HepG2 (cell line): ENCODE results near the gene ZNF75A. TPM values are rescaled to one million over a fixed set of nuclear protein-coding genes. Genes with fewer than 3 reads are reported as not detected.

Source experiments
- CBX2 ChIP-seq, 2 experiments: fragments of 200-600 bp in 1 of 2; sonication (generic); formaldehyde crosslinking in 1 of 2; IDR thresholded peaks; 2 replicates each; pipeline versions ENCODE4 v1.7.0 to v1.8.1; 2018 to 2022; ENCODE audit warnings: low read depth in 2 of 2, low read length in 1 of 2, mild to moderate bottlenecking in 1 of 2, missing genetic modification reagents in 1 of 2
- EZH2 ChIP-seq: conservative IDR thresholded peaks from 2 replicates; pipeline ENCODE4 v1.6.1; 2012; ENCODE audit warnings: mild to moderate bottlenecking, low read depth, low read length, moderate library complexity
- HCFC1 ChIP-seq: fragments of 150-350 bp; IDR thresholded peaks from 2 replicates; pipeline ENCODE4 v1.6.1; 2014; ENCODE audit warnings: low read depth, low read length
- HDAC1 ChIP-seq: sonication (generic); formaldehyde crosslinking; IDR thresholded peaks from 2 replicates; pipeline ENCODE4 v1.5.1; 2020; ENCODE audit warnings: mild to moderate bottlenecking, missing genetic modification reagents
- HDAC2 ChIP-seq: sonication (generic); formaldehyde crosslinking; IDR thresholded peaks from 2 replicates; pipeline ENCODE4 v1.4.0; 2020; ENCODE audit warnings: missing genetic modification reagents
- KDM2A ChIP-seq: sonication (generic); formaldehyde crosslinking; IDR thresholded peaks from 2 replicates; pipeline ENCODE4 v1.4.0; 2020; ENCODE audit warnings: low read depth, missing genetic modification reagents, borderline replicate concordance
- MAFF ChIP-seq: IDR thresholded peaks from 2 replicates; pipeline ENCODE4 v1.6.1; 2011; ENCODE audit warnings: low read depth, low read length, improper control_type of control experiment
- NFE2 ChIP-seq: sonication (generic); formaldehyde crosslinking; IDR thresholded peaks from 2 replicates; pipeline ENCODE4 v1.4.0; 2020; ENCODE audit warnings: missing genetic modification reagents
- STAG1 ChIP-seq: sonication (generic); formaldehyde crosslinking; IDR thresholded peaks from 2 replicates; pipeline ENCODE4 v1.4.0; 2020; ENCODE audit warnings: missing genetic modification reagents
- TAF1 ChIP-seq: sonication (generic); formaldehyde crosslinking; IDR thresholded peaks from 2 replicates; pipeline ENCODE4 v1.4.0; 2020; ENCODE audit warnings: missing genetic modification reagents
- TOE1 ChIP-seq: sonication (generic); formaldehyde crosslinking; IDR thresholded peaks from 2 replicates; pipeline ENCODE4 v1.4.0; 2020; ENCODE audit warnings: mild to moderate bottlenecking, missing genetic modification reagents
- ZBTB42 ChIP-seq: sonication (generic); formaldehyde crosslinking; IDR thresholded peaks from 2 replicates; pipeline ENCODE4 v1.5.0; 2020; ENCODE audit warnings: mild to moderate bottlenecking, missing genetic modification reagents
- ZFAT ChIP-seq: sonication (generic); formaldehyde crosslinking; conservative IDR thresholded peaks from 2 replicates; pipeline ENCODE4 v1.8.1; 2023; ENCODE audit warnings: missing genetic modification reagents, inconsistent platforms
- ZNF460 ChIP-seq: sonication (generic); formaldehyde crosslinking; IDR thresholded peaks from 2 replicates; pipeline ENCODE4 v1.5.1; 2020; ENCODE audit warnings: missing genetic modification reagents, mild to moderate bottlenecking, borderline replicate concordance
- ZNF619 ChIP-seq: sonication (generic); formaldehyde crosslinking; IDR thresholded peaks from 2 replicates; pipeline ENCODE4 v1.4.0; 2020; ENCODE audit warnings: mild to moderate bottlenecking, missing genetic modification reagents
- ZNF776 ChIP-seq: sonication (generic); formaldehyde crosslinking; IDR thresholded peaks from 2 replicates; pipeline ENCODE4 v1.4.0; 2020; ENCODE audit warnings: mild to moderate bottlenecking, missing genetic modification reagents
- ZNF792 ChIP-seq: IDR thresholded peaks from 2 replicates; pipeline ENCODE4 v1.6.1; 2016
- ZNF816 ChIP-seq: sonication (generic); formaldehyde crosslinking; IDR thresholded peaks from 2 replicates; pipeline ENCODE4 v1.8.0; 2022; ENCODE audit warnings: missing genetic modification reagents, mild to moderate bottlenecking, borderline replicate concordance
- ZNF879 ChIP-seq: sonication (generic); formaldehyde crosslinking; IDR thresholded peaks from 2 replicates; pipeline ENCODE4 v1.8.1; 2023; ENCODE audit warnings: missing genetic modification reagents
- polyA plus RNA-seq, 8 experiments: library from polyadenylated mRNA; depleted of rRNA in 3 of 8; stranded (reverse) in 7 of 8; unstranded in 1 of 8; fragments of >200 nt; fragmentation: Illumina TruSeq in 4 of 8; extraction: Trizol in 4 of 8; gene quantifications; 2 replicates each; pipeline versions ENCODE4 v1.2.1 to v1.2.3, GENCODE V29; 2011 to 2016; ENCODE audit warnings: low read depth in 4 of 8, missing spikeins in 1 of 8, mixed read lengths in 1 of 8; ENCODE audit not compliant: insufficient read depth in 1 of 8
- total RNA-seq, 5 experiments: library from RNA; depleted of rRNA; stranded (reverse); fragments of >200 nt; fragmentation: Illumina TruSeq; extraction: Trizol; gene quantifications; 2 replicates each; pipeline ENCODE4 v1.2.3, GENCODE V29; 2016; ENCODE audit warnings: low read depth in 1 of 5
- TF ChIP-seq, protein P1 (sequence below): sonication (generic); formaldehyde crosslinking; IDR thresholded peaks from 2 replicates; pipeline ENCODE4 v1.4.0; 2020; ENCODE audit warnings: missing genetic modification reagents
- TF ChIP-seq, protein P2 (sequence below): IDR thresholded peaks from 2 replicates; pipeline ENCODE4 v1.6.1; 2016; ENCODE audit warnings: missing genetic modification reagents, missing compliant biosample characterization
- TF ChIP-seq, protein P3 (sequence below): sonication (generic); formaldehyde crosslinking; IDR thresholded peaks from 2 replicates; pipeline ENCODE4 v1.8.0; 2022; ENCODE audit warnings: low read depth, missing genetic modification reagents
- TF ChIP-seq, protein P4 (sequence below): sonication (generic); formaldehyde crosslinking; IDR thresholded peaks from 2 replicates; pipeline ENCODE4 v1.4.0; 2020; ENCODE audit warnings: missing genetic modification reagents, borderline replicate concordance

The ZNF75A gene
- total and polyA plus RNA-seq, 2 of the 13 experiments (the other 11 are each of a cell fraction or from before 2014, with no cell fraction given): 1.4 to 2.1 TPM

DNA sequence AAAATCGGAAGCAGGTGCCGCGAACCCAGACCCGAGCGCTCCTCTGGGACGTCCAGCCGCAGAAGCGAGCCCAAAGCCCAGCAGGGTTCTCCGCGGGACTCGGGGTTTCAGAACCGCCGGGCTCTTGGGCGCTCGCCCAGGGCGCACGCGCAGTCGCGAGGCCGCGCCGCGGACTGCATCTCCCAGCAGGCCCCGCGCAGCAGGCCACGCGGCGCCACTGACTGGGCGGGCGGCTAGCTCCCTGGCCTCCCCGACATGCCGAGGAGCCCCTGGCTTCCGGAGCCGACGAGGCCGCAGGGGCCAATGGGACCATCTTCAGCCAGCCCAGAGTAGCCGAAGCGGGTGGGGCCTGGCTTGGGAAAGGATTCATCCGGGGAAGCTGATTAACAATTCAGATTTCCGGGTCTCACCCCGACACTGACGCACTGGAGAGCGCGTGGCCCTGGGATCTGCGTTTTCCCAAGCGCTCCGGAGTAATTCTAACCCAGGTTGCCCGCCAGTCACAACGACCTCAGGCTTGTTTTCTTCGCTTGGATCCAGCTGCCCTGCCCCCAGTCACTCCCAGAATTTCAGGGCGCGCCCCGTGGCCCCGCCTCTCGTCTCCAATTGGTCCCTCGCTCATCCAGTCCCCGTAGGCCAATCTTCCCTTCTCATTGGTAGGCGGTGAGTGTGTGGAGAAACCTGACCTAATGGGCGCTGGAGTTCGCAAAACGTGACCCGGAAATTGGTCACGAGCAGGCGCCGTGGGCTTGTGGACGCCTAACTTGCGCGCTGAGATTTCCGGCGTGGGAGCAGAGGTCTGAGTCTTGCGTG lies 22.4 kb upstream of the ZNF75A start, which contains the start of gene ZNF263 (continued):
- no peak for TF ChIP-seq CBX2 (IDR thresholded peaks at IDR 0.05; ENCODE audit: low read depth, low read length)
- no peak for TF ChIP-seq CBX2 (CRISPR knock-in tag; IDR thresholded peaks at IDR 0.05; ENCODE audit: low read depth)
- peak; percentile 44; the same call in 1 of the 2 replicates for TF ChIP-seq ZNF816
- TF ChIP-seq ZFAT (CRISPR knock-in tag): no peak
- peak; percentile 56; the same call in 1 of the 2 replicates for TF ChIP-seq HDAC2 (CRISPR knock-in tag)
- TF ChIP-seq, protein P1, sequence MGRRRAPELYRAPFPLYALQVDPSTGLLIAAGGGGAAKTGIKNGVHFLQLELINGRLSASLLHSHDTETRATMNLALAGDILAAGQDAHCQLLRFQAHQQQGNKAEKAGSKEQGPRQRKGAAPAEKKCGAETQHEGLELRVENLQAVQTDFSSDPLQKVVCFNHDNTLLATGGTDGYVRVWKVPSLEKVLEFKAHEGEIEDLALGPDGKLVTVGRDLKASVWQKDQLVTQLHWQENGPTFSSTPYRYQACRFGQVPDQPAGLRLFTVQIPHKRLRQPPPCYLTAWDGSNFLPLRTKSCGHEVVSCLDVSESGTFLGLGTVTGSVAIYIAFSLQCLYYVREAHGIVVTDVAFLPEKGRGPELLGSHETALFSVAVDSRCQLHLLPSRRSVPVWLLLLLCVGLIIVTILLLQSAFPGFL (CRISPR knock-in tag): no peak
- peak; percentile 14 for TF ChIP-seq STAG1 (CRISPR knock-in tag)
- no peak for TF ChIP-seq EZH2
- TF ChIP-seq MAFF: 0 out of 2 replicates have a peak, but pooled peaks have one; percentile 1
- 0 out of 2 replicates have a peak, but pooled peaks have one; percentile 18 for TF ChIP-seq ZNF792 (CRISPR knock-in tag)
- TF ChIP-seq ZNF776: peak; percentile 89
- TF ChIP-seq HCFC1: peak; percentile 84
- peak; percentile 86 for TF ChIP-seq HDAC1 (CRISPR knock-in tag)
- TF ChIP-seq ZNF460 (CRISPR knock-in tag): no peak
- TF ChIP-seq KDM2A (CRISPR knock-in tag): peak; percentile 87
- no peak for TF ChIP-seq NFE2
- TF ChIP-seq, protein P2, sequence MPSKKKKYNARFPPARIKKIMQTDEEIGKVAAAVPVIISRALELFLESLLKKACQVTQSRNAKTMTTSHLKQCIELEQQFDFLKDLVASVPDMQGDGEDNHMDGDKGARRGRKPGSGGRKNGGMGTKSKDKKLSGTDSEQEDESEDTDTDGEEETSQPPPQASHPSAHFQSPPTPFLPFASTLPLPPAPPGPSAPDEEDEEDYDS (CRISPR knock-in tag): peak; percentile 88
- peak; percentile 32; the same call in 1 of the 2 replicates for TF ChIP-seq ZBTB42 (CRISPR knock-in tag)
- peak; percentile 79 for TF ChIP-seq TAF1 (CRISPR knock-in tag)
- no peak for TF ChIP-seq ZNF879 (CRISPR knock-in tag)
- TF ChIP-seq TOE1: no peak
- TF ChIP-seq, protein P3, sequence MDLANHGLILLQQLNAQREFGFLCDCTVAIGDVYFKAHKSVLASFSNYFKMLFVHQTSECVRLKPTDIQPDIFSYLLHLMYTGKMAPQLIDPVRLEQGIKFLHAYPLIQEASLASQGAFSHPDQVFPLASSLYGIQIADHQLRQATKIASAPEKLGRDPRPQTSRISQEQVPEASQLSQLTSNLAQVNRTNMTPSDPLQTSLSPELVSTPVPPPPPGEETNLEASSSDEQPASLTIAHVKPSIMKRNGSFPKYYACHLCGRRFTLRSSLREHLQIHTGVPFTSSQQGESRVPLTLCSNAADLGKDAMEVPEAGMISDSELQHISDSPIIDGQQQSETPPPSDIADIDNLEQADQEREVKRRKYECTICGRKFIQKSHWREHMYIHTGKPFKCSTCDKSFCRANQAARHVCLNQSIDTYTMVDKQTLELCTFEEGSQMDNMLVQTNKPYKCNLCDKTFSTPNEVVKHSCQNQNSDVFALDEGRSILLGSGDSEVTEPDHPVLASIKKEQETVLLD (CRISPR knock-in tag): no peak; the same call in 1 of the 2 replicates
- no peak; the same call in 1 of the 2 replicates for TF ChIP-seq ZNF619 (CRISPR knock-in tag)
- TF ChIP-seq, protein P4, sequence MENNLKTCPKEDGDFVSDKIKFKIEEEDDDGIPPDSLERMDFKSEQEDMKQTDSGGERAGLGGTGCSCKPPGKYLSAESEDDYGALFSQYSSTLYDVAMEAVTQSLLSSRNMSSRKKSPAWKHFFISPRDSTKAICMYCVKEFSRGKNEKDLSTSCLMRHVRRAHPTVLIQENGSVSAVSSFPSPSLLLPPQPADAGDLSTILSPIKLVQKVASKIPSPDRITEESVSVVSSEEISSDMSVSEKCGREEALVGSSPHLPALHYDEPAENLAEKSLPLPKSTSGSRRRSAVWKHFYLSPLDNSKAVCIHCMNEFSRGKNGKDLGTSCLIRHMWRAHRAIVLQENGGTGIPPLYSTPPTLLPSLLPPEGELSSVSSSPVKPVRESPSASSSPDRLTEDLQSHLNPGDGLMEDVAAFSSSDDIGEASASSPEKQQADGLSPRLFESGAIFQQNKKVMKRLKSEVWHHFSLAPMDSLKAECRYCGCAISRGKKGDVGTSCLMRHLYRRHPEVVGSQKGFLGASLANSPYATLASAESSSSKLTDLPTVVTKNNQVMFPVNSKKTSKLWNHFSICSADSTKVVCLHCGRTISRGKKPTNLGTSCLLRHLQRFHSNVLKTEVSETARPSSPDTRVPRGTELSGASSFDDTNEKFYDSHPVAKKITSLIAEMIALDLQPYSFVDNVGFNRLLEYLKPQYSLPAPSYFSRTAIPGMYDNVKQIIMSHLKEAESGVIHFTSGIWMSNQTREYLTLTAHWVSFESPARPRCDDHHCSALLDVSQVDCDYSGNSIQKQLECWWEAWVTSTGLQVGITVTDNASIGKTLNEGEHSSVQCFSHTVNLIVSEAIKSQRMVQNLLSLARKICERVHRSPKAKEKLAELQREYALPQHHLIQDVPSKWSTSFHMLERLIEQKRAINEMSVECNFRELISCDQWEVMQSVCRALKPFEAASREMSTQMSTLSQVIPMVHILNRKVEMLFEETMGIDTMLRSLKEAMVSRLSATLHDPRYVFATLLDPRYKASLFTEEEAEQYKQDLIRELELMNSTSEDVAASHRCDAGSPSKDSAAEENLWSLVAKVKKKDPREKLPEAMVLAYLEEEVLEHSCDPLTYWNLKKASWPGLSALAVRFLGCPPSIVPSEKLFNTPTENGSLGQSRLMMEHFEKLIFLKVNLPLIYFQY (CRISPR knock-in tag): peak; percentile 95
